SK-N-SH (cell line): ENCODE results near the gene SHISA3.

ENCODE experiments used
- CHD2 ChIP-seq: fragments of 150-350 bp; IDR thresholded peaks from 2 replicates; pipeline ENCODE4 v1.6.1; 2018; ENCODE audit warnings: low read length; ENCODE audit not compliant: partially characterized antibody
- CTCF ChIP-seq: fragments of 200-600 bp; sonication (generic); IDR thresholded peaks from 2 replicates; pipeline ENCODE4 v1.6.1; 2017; ENCODE audit warnings: antibody characterized with exemption, mild to moderate bottlenecking, moderate library complexity
- ELF1 ChIP-seq: IDR thresholded peaks from 2 replicates; pipeline ENCODE4 v1.4.0; 2012
- FOXJ3 ChIP-seq: sonication (generic); formaldehyde crosslinking; IDR thresholded peaks from 2 replicates; pipeline ENCODE4 v1.5.1; 2020; ENCODE audit warnings: mild to moderate bottlenecking, missing genetic modification reagents
- FOXM1 ChIP-seq: IDR thresholded peaks from 2 replicates; pipeline ENCODE4 v1.4.0; 2012; ENCODE audit warnings: low read depth, mild to moderate bottlenecking
- GABPA ChIP-seq: IDR thresholded peaks from 2 replicates; pipeline ENCODE4 v1.4.0; 2012; ENCODE audit warnings: low read depth, mild to moderate bottlenecking
- NRF1 ChIP-seq: IDR thresholded peaks from 2 replicates; pipeline ENCODE4 v1.6.1; 2012; ENCODE audit warnings: low read depth, mild to moderate bottlenecking, low read length
- POLR2AphosphoS5 ChIP-seq: IDR thresholded peaks from 2 replicates; pipeline ENCODE4 v1.6.1; 2012; ENCODE audit warnings: low read depth, low read length
- REST ChIP-seq: IDR thresholded peaks from 2 replicates; pipeline ENCODE4 v1.6.1; 2012; ENCODE audit warnings: mild to moderate bottlenecking, low read depth, low read length, moderate library complexity
- SMC3 ChIP-seq: IDR thresholded peaks from 2 replicates; pipeline ENCODE4 v1.6.1; 2012; ENCODE audit warnings: low read depth, low read length, improper control_type of control experiment
- TCF12 ChIP-seq: IDR thresholded peaks from 2 replicates; pipeline ENCODE4 v1.4.0; 2012
- USF1 ChIP-seq: IDR thresholded peaks from 2 replicates; pipeline ENCODE4 v1.4.0; 2012; ENCODE audit warnings: low read depth, borderline replicate concordance
- ZBTB33 ChIP-seq: IDR thresholded peaks from 2 replicates; pipeline ENCODE4 v1.4.0; 2012; ENCODE audit warnings: low read depth, borderline replicate concordance

GRCh38 chr4:42399393-42399792 is 2.1 kb downstream of the SHISA3 start:
- TF ChIP-seq REST (no peak), GABPA (no peak), CTCF (no peak), FOXJ3 (CRISPR knock-in tag) (no peak), ELF1 (no peak), NRF1 (no peak), USF1 (no peak), SMC3 (no peak), ZBTB33 (no peak), POLR2AphosphoS5 (no peak), TCF12 (no peak), FOXM1 (no peak), CHD2 (no peak)
